DMS 273 (cell line): Measurements from ENCODE around the gene DDB1.
A peak's percentile ranks its signal among the peaks of the same experiment; 100 is the strongest.

Experiments
- DNase-seq: peaks from one replicate; lab custom pipeline; 2025; ENCODE audit not compliant: unreplicated experiment; lab: John Stamatoyannopoulos, UW

Gene DDB1

GRCh38 chr11:61332797-61333549 is at the start of gene DDB1, which contains the start of gene TKFC:
Gene DDB1, minus strand, starts transcription at chr11:61333105. Its CDS starts 137 bp downstream, at chr11:61332968.
Gene TKFC, plus strand, starts transcription at chr11:61333228. Its CDS starts 1,501 bp downstream, at chr11:61334729.
- DNase-seq: peak; percentile 96

GRCh38 chr11:61380884-61381283 is 48.0 kb upstream of the DDB1 start:
- no peak for DNase-seq

- DNase-seq: no peak
These were observed 45.9 kb upstream of the DDB1 start for GRCh38 chr11:61378713-61379313.

- no peak for DNase-seq
These were observed 44.7 kb upstream of the DDB1 start for GRCh38 chr11:61377461-61378160.

- no peak for DNase-seq
These were observed 42.8 kb upstream of the DDB1 start for GRCh38 chr11:61375761-61376108.

GRCh38 chr11:61372659-61373420 is 39.9 kb upstream of the DDB1 start:
- DNase-seq: no peak

GRCh38 chr11:61370349-61371005 is 37.6 kb upstream of the DDB1 start:
- no peak for DNase-seq

- DNase-seq: no peak
These were observed 36.8 kb upstream of the DDB1 start for GRCh38 chr11:61369372-61370348.

- no peak for DNase-seq
These were observed 35.7 kb upstream of the DDB1 start for GRCh38 chr11:61368646-61369045.

GRCh38 chr11:61367406-61367805 is 34.5 kb upstream of the DDB1 start:
- no peak for DNase-seq

GRCh38 chr11:61364012-61364675 is 31.2 kb upstream of the DDB1 start:
- no peak for DNase-seq

- DNase-seq: peak; percentile 62
These were observed 29.6 kb upstream of the DDB1 start for GRCh38 chr11:61362542-61362875.

- peak; percentile 95 for DNase-seq
These were observed 29.0 kb upstream of the DDB1 start, which contains the start of the genes CYB561A3 and TMEM138 for GRCh38 chr11:61361741-61362541. Gene CYB561A3, minus strand, starts transcription at chr11:61361882. Its CDS starts 5,169 bp downstream, at chr11:61356713. Gene TMEM138, plus strand, starts transcription at chr11:61362374. Its CDS starts 2,017 bp downstream, at chr11:61364391.

GRCh38 chr11:61361237-61361740 is 28.4 kb upstream of the DDB1 start:
- DNase-seq: no peak

GRCh38 chr11:61359516-61359915 is 26.6 kb upstream of the DDB1 start:
- no peak for DNase-seq

GRCh38 chr11:61358566-61358965 is 25.7 kb upstream of the DDB1 start:
- DNase-seq: no peak

- no peak for DNase-seq
These were observed 25.0 kb upstream of the DDB1 start for GRCh38 chr11:61357894-61358239.
